ENCODE measurements around the gene NFAT5. TPM values are rescaled to one million over a fixed set of nuclear protein-coding genes. Genes with fewer than 3 reads are reported as not detected.

NFAT5 gene
- total and polyA plus RNA-seq, 4 donors: 5.2 to 111 (median 22.5) TPM

- no peak overlapping the region for H3K9ac ChIP-seq (ENCODE audit: insufficient read depth in 1 of 2, low read length in 2 of 2)
- no peak for DNase-seq
- peaks cover 0 to 3% (median 0%) of the 10 kb centered on the region in 4 donors for H3K36me3 ChIP-seq (ENCODE audit: control insufficient read depth in 4 of 4, insufficient read depth in 4 of 4, low read length in 4 of 4)
- no peaks in the 10 kb centered on the region for H3K27me3 ChIP-seq (ENCODE audit: control insufficient read depth in 3 of 3, insufficient read depth in 3 of 3, low read length in 2 of 3)
- H3K27ac ChIP-seq (ENCODE audit: low read depth in 1 of 2, low read length in 1 of 2): peak overlapping the region in 1 of 2 donors; percentile 49
- H3K9me3 ChIP-seq (ENCODE audit: control insufficient read depth in 4 of 4, insufficient read depth in 3 of 4, low read length in 3 of 4): no peaks in the 10 kb centered on the region
- H3K4me1 ChIP-seq (ENCODE audit: control insufficient read depth in 5 of 5, insufficient read depth in 5 of 5, low read length in 5 of 5): peaks cover 0 to 24% (median 6%) of the 10 kb centered on the region in 5 donors
- ATAC-seq (ENCODE audit: insufficient read depth, low FRiP score): no peak
- TF ChIP-seq, protein P1, sequence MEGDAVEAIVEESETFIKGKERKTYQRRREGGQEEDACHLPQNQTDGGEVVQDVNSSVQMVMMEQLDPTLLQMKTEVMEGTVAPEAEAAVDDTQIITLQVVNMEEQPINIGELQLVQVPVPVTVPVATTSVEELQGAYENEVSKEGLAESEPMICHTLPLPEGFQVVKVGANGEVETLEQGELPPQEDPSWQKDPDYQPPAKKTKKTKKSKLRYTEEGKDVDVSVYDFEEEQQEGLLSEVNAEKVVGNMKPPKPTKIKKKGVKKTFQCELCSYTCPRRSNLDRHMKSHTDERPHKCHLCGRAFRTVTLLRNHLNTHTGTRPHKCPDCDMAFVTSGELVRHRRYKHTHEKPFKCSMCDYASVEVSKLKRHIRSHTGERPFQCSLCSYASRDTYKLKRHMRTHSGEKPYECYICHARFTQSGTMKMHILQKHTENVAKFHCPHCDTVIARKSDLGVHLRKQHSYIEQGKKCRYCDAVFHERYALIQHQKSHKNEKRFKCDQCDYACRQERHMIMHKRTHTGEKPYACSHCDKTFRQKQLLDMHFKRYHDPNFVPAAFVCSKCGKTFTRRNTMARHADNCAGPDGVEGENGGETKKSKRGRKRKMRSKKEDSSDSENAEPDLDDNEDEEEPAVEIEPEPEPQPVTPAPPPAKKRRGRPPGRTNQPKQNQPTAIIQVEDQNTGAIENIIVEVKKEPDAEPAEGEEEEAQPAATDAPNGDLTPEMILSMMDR (IDR thresholded peaks at IDR 0.05; ENCODE audit: control extremely low read depth, extremely low read depth): no peak
- WGBS, 2 donors: 30 to 70% methylated on average over 1 of the region's 1 CpG
- no peak overlapping the region for H3K4me3 ChIP-seq
These were observed 52.5 kb downstream of the NFAT5 start for GRCh38 chr16:69618307-69618706.

DNA sequence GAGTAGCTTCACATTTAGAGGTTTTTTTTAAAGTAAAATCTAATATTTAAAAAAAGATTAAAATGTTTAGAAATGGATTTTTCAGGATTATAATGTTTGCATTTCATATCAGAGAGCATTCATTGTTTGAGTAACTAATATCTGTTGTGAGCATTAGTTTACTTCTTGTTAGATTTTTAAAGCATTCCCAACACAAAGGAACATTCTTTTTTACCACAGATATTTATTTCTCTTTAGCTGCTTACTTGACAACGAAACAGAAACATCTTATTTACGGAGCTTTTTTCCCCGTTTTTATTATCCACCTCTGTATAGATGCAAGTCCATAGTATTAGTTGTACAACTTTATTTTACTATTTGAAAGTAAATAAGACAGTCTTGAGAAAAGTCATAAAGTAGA, 53.0 kb downstream of the NFAT5 start:
- H3K9ac ChIP-seq (ENCODE audit: insufficient read depth in 1 of 2, low read length in 2 of 2): no peak overlapping the region

GRCh38 chr16:69619514-69619913, 53.7 kb downstream of the NFAT5 start:
- peak in 2 of 3 donors; percentile 19 to 31 for DNase-seq
- Histone ChIP-seq H3K4me1 (ENCODE audit: control insufficient read depth in 5 of 5, insufficient read depth in 5 of 5, low read length in 5 of 5) (peaks cover 0 to 22% (median 3%) of the 10 kb centered on the region in 5 donors), H3K4me3 (no peak overlapping the region), H3K27ac (ENCODE audit: low read depth in 1 of 2, low read length in 1 of 2) (peak overlapping the region in 1 of 2 donors; percentile 16), H3K9ac (ENCODE audit: insufficient read depth in 1 of 2, low read length in 2 of 2) (no peak overlapping the region), H3K9me3 (ENCODE audit: control insufficient read depth in 4 of 4, insufficient read depth in 3 of 4, low read length in 3 of 4) (no peaks in the 10 kb centered on the region), H3K27me3 (ENCODE audit: control insufficient read depth in 3 of 3, insufficient read depth in 3 of 3, low read length in 2 of 3) (no peaks in the 10 kb centered on the region), H3K36me3 (ENCODE audit: control insufficient read depth in 4 of 4, insufficient read depth in 4 of 4, low read length in 4 of 4) (peaks cover 0 to 3% (median 0%) of the 10 kb centered on the region in 4 donors)
- TF ChIP-seq, protein P1 (IDR thresholded peaks at IDR 0.05; ENCODE audit: control extremely low read depth, extremely low read depth): no peak
- ATAC-seq (ENCODE audit: insufficient read depth, low FRiP score): no peak

More for the DNA sequence above, 53.0 kb downstream of the NFAT5 start:
- Histone ChIP-seq H3K27me3 (ENCODE audit: control insufficient read depth in 3 of 3, insufficient read depth in 3 of 3, low read length in 2 of 3) (no peaks in the 10 kb centered on the region), H3K4me1 (ENCODE audit: control insufficient read depth in 5 of 5, insufficient read depth in 5 of 5, low read length in 5 of 5) (peaks cover 0 to 22% (median 3%) of the 10 kb centered on the region in 5 donors), H3K4me3 (no peak overlapping the region), H3K9me3 (ENCODE audit: control insufficient read depth in 4 of 4, insufficient read depth in 3 of 4, low read length in 3 of 4) (no peaks in the 10 kb centered on the region), H3K27ac (ENCODE audit: low read depth in 1 of 2, low read length in 1 of 2) (peak overlapping the region in 1 of 2 donors; percentile 49), H3K36me3 (ENCODE audit: control insufficient read depth in 4 of 4, insufficient read depth in 4 of 4, low read length in 4 of 4) (peaks cover 0 to 3% (median 0%) of the 10 kb centered on the region in 4 donors)
- TF ChIP-seq, protein P1 (IDR thresholded peaks at IDR 0.05; ENCODE audit: control extremely low read depth, extremely low read depth): no peak
- 74 to 80% methylated on average over 3 of the region's 3 CpGs for WGBS, 2 donors
- DNase-seq (no peak), ATAC-seq (ENCODE audit: insufficient read depth, low FRiP score) (no peak)

DNA sequence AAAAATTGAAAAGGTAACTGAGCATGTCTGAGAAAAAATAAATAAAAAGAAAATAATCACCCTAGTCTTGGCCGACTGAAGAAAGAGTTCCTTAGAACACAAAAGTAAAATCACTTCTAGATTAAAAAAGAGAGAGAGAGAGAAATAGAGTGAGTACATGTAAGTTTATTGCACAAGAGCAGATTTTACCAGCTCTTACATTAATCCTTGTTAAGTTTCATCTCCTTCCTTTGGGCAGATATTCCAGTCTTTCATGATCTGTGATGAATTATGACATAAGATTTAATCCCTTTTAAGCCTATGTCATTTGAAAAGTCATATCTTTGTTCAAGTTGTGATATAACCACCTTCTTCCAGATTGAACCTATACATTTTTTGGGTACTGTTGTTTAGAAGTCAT, 54.8 kb downstream of the NFAT5 start:
- no peaks in the 10 kb centered on the region for H3K9me3 ChIP-seq (ENCODE audit: control insufficient read depth in 4 of 4, insufficient read depth in 3 of 4, low read length in 3 of 4)
- 41 to 57% methylated on average over 1 of the region's 1 CpG for WGBS, 2 donors
- TF ChIP-seq, protein P1 (IDR thresholded peaks at IDR 0.05; ENCODE audit: control extremely low read depth, extremely low read depth): no peak
- DNase-seq (no peak), ATAC-seq (ENCODE audit: insufficient read depth, low FRiP score) (no peak)
- no peak overlapping the region for H3K27ac ChIP-seq (ENCODE audit: low read depth in 1 of 2, low read length in 1 of 2)
- H3K4me1 ChIP-seq (ENCODE audit: control insufficient read depth in 5 of 5, insufficient read depth in 5 of 5, low read length in 5 of 5): peaks cover 0 to 19% (median 3%) of the 10 kb centered on the region in 5 donors
- no peak overlapping the region for H3K4me3 ChIP-seq
- no peaks in the 10 kb centered on the region for H3K36me3 ChIP-seq (ENCODE audit: control insufficient read depth in 4 of 4, insufficient read depth in 4 of 4, low read length in 4 of 4)
- H3K9ac ChIP-seq (ENCODE audit: insufficient read depth in 1 of 2, low read length in 2 of 2): no peak overlapping the region
- H3K27me3 ChIP-seq (ENCODE audit: control insufficient read depth in 3 of 3, insufficient read depth in 3 of 3, low read length in 2 of 3): no peaks in the 10 kb centered on the region

Data from lung (tissue), 12 donors.